ENCODE data around the gene ART1. TPM values are rescaled to one million over a fixed set of nuclear protein-coding genes. Genes with fewer than 3 reads are reported as not detected.

ART1 gene
- polyA plus RNA-seq, 1 donor (not counting 4 experiments of a cell fraction or from before 2014, with no cell fraction given) = not detected

DNA sequence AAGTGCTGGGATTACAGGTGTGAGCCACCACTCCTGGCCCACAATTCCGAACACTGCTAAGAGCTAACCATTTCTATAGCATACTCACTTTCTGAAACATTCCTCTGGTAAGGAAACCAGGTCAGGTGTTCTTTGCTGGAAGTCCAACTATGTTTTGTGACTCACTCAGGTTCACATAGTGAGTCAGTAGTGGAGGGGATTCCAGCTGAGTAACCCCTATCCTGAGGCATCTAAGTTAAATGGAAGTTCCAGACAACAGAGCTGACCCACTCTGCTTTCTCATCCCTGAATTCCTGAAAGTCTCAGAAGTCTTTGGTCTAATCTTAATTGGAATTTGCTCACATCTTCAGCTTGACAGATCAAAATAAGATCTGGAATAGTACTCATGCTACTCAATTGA lies 29.3 kb downstream of the ART1 start:
- Histone ChIP-seq H3K27ac (ENCODE audit: control insufficient read depth, insufficient read depth, low read length) (peak overlapping the region; percentile 65), H3K9me3 (ENCODE audit: control insufficient read depth, low read depth, low read length) (no peaks in the 10 kb centered on the region), H3K27me3 (ENCODE audit: control insufficient read depth, extremely low read depth, insufficient read depth, low read length) (no peaks in the 10 kb centered on the region), H3K4me3 (ENCODE audit: control insufficient read depth in 2 of 3, extremely low read depth in 1 of 3, insufficient read depth in 2 of 3, low read depth in 1 of 3, low read length in 3 of 3) (no peak overlapping the region), H3K4me2 (ENCODE audit: control insufficient read depth, extremely low read depth, insufficient read depth, low read depth, low read length) (peak overlapping the region; percentile 27), H3K9me1 (ENCODE audit: control insufficient read depth, extremely low read depth, insufficient read depth, low read length) (peaks cover 8% of the 10 kb centered on the region), H4K20me1 (ENCODE audit: control insufficient read depth, extremely low read depth, insufficient read depth, low read length) (no peaks in the 10 kb centered on the region), H3K9ac (ENCODE audit: control insufficient read depth, extremely low read depth, insufficient read depth, low read length) (no peak overlapping the region), H3K36me3 (ENCODE audit: control insufficient read depth in 2 of 2, extremely low read depth in 1 of 2, insufficient read depth in 2 of 2, low read length in 2 of 2) (peaks cover 24 to 37% of the 10 kb centered on the region in 2 experiments), H2AFZ (ENCODE audit: control insufficient read depth, low read length) (no peak overlapping the region), H3K79me2 (ENCODE audit: control insufficient read depth, insufficient read depth, low read length) (no peaks in the 10 kb centered on the region), H3K4me1 (ENCODE audit: control insufficient read depth, extremely low read depth, insufficient read depth, low read length) (peaks cover 22% of the 10 kb centered on the region)
- dilution Hi-C loops (cut with MboI; ENCODE audit: extremely low pct_ligation_motif_present, low sequenced_read_pairs) = no loop called here
- TF ChIP-seq EZH2 (IDR thresholded peaks at IDR 0.05; ENCODE audit: low read length) = no peak
- TF ChIP-seq, protein P1, sequence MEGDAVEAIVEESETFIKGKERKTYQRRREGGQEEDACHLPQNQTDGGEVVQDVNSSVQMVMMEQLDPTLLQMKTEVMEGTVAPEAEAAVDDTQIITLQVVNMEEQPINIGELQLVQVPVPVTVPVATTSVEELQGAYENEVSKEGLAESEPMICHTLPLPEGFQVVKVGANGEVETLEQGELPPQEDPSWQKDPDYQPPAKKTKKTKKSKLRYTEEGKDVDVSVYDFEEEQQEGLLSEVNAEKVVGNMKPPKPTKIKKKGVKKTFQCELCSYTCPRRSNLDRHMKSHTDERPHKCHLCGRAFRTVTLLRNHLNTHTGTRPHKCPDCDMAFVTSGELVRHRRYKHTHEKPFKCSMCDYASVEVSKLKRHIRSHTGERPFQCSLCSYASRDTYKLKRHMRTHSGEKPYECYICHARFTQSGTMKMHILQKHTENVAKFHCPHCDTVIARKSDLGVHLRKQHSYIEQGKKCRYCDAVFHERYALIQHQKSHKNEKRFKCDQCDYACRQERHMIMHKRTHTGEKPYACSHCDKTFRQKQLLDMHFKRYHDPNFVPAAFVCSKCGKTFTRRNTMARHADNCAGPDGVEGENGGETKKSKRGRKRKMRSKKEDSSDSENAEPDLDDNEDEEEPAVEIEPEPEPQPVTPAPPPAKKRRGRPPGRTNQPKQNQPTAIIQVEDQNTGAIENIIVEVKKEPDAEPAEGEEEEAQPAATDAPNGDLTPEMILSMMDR (optimal IDR thresholded peaks at IDR 0.05 in 1 of 3, IDR thresholded peaks at IDR 0.05 in 1 of 3, conservative IDR thresholded peaks at IDR 0.05 in 1 of 3; ENCODE audit: extremely low read depth in 1 of 3, insufficient read depth in 2 of 3, low read length in 3 of 3) = no peak
- DNase-seq (ENCODE audit: low read depth, low spot score) (peak; percentile 81), FAIRE-seq (peak; percentile 99)

DNA sequence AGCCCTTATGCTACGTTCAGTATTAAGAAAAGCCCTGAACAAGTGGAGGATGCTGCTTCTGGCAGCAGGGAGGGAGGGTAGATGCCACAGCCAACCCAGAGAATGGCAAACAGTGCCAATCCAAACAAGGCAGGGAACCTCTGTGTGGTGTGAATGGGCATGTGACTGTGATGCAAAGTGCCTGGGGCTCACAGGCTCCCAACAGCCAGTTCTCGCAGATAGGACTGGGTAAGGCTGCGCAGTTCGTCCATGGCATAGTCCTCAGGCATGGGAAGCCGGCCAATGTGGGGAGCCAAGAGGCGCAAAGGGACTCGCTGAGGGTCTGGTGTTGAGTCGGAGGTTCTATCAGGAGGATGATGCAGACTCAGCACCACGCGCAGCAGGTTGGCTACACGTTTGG lies 31.0 kb downstream of the ART1 start:
- H3K27ac ChIP-seq (ENCODE audit: control insufficient read depth, insufficient read depth, low read length) = no peak overlapping the region
- DNase-seq (ENCODE audit: low read depth, low spot score) (no peak), FAIRE-seq (no peak)
- no peaks in the 10 kb centered on the region for H3K79me2 ChIP-seq (ENCODE audit: control insufficient read depth, insufficient read depth, low read length)
- no peaks in the 10 kb centered on the region for H3K27me3 ChIP-seq (ENCODE audit: control insufficient read depth, extremely low read depth, insufficient read depth, low read length)
- H3K9ac ChIP-seq (ENCODE audit: control insufficient read depth, extremely low read depth, insufficient read depth, low read length) = no peak overlapping the region
- no peak for TF ChIP-seq EZH2 (IDR thresholded peaks at IDR 0.05; ENCODE audit: low read length)
- TF ChIP-seq, protein P1 (optimal IDR thresholded peaks at IDR 0.05 in 1 of 3, IDR thresholded peaks at IDR 0.05 in 1 of 3, conservative IDR thresholded peaks at IDR 0.05 in 1 of 3; ENCODE audit: extremely low read depth in 1 of 3, insufficient read depth in 2 of 3, low read length in 3 of 3) = no peak
- no peak overlapping the region for H3K4me2 ChIP-seq (ENCODE audit: control insufficient read depth, extremely low read depth, insufficient read depth, low read depth, low read length)
- peaks cover 8% of the 10 kb centered on the region for H3K9me1 ChIP-seq (ENCODE audit: control insufficient read depth, extremely low read depth, insufficient read depth, low read length)
- dilution Hi-C loops (cut with MboI; ENCODE audit: extremely low pct_ligation_motif_present, low sequenced_read_pairs) = no loop called here
- peaks cover 22% of the 10 kb centered on the region for H3K4me1 ChIP-seq (ENCODE audit: control insufficient read depth, extremely low read depth, insufficient read depth, low read length)
- H2AFZ ChIP-seq (ENCODE audit: control insufficient read depth, low read length) = no peak overlapping the region
- no peaks in the 10 kb centered on the region for H3K9me3 ChIP-seq (ENCODE audit: control insufficient read depth, low read depth, low read length)
- no peaks in the 10 kb centered on the region for H4K20me1 ChIP-seq (ENCODE audit: control insufficient read depth, extremely low read depth, insufficient read depth, low read length)
- H3K4me3 ChIP-seq (ENCODE audit: control insufficient read depth in 2 of 3, extremely low read depth in 1 of 3, insufficient read depth in 2 of 3, low read depth in 1 of 3, low read length in 3 of 3) = no peak overlapping the region
- peaks cover 28 to 39% of the 10 kb centered on the region in 2 experiments for H3K36me3 ChIP-seq (ENCODE audit: control insufficient read depth in 2 of 2, extremely low read depth in 1 of 2, insufficient read depth in 2 of 2, low read length in 2 of 2)
